MCF 10A (cell line): Measurements from ENCODE around the gene EMC6. TPM values are rescaled to one million over a fixed set of nuclear protein-coding genes. Genes with fewer than 3 reads are reported as not detected.
A peak's percentile ranks its signal among the peaks of the same experiment; 100 is the strongest.
"Not testable (repeated sequence)": the region's sequence is repeated elsewhere in the genome, so short reads cannot be mapped to it uniquely, and the experiment has no call there.

Experiments used
- BruUV-seq: library from RNA; stranded (reverse); fragments of 400-500 nt; replicated peaks from 2 replicates; lab custom pipeline; 2021; lab: Mats Ljungman, UMichigan
- CTCF ChIA-PET: fragments of 300-600 bp; sonication (Branson Sonifier 250); formaldehyde crosslinking; extraction: SDS; loops from one replicate; lab custom pipeline; 2021; ENCODE audit warnings: antibody characterized with exemption, inconsistent platforms; lab: Yijun Ruan, JAX
- POLR2A ChIA-PET: fragments of 300-600, 350-650 bp; sonication (Branson Sonifier 250); formaldehyde crosslinking; extraction: SDS; loops from one replicate; lab custom pipeline; 2020; ENCODE audit warnings: antibody characterized with exemption, inconsistent platforms; lab: Yijun Ruan, JAX
- DNase-seq: peaks from one replicate; pipeline ENCODE4 v3.0.0-alpha.2; 2018; ENCODE audit not compliant: unreplicated experiment
- H3K27ac Mint-ChIP-seq: one replicate; pipeline ENCODE4 v1.8.0; 2022; ENCODE audit warnings: mild to moderate bottlenecking, low read depth, mixed read lengths; ENCODE audit not compliant: unreplicated experiment
- H3K27me3 Mint-ChIP-seq: one replicate; pipeline ENCODE4 v1.8.0; 2022; ENCODE audit warnings: mixed read lengths; ENCODE audit not compliant: insufficient read depth, unreplicated experiment
- H3K36me3 Mint-ChIP-seq: one replicate; pipeline ENCODE4 v1.8.0; 2022; ENCODE audit warnings: mild to moderate bottlenecking, moderate library complexity, mixed read lengths; ENCODE audit not compliant: insufficient read depth, unreplicated experiment
- H3K4me1 Mint-ChIP-seq: one replicate; pipeline ENCODE4 v1.8.0; 2022; ENCODE audit warnings: mixed read lengths; ENCODE audit not compliant: insufficient read depth, unreplicated experiment
- H3K4me3 Mint-ChIP-seq: one replicate; pipeline ENCODE4 v1.8.0; 2022; ENCODE audit warnings: mild to moderate bottlenecking, moderate library complexity, mixed read lengths; ENCODE audit not compliant: unreplicated experiment
- H3K9me3 Mint-ChIP-seq: one replicate; pipeline ENCODE4 v1.8.0; 2022; ENCODE audit warnings: mixed read lengths; ENCODE audit not compliant: unreplicated experiment
- intact Hi-C: fragments of 100-400 bp; cut with micrococcal nuclease; formaldehyde crosslinking; loops from 2 replicates; pipeline ENCODE4 v1.14.1; 2022
- total RNA-seq: library from RNA; stranded (reverse); gene quantifications from 2 replicates; pipeline ENCODE4 v1.2.3, GENCODE V29; 2022
- TF ChIP-seq, protein P1 (sequence below): fragments of 200-600 bp; IDR thresholded peaks from one replicate; pipeline ENCODE4 v1.8.0; 2022; ENCODE audit warnings: antibody characterized with exemption, mild to moderate bottlenecking; ENCODE audit not compliant: unreplicated experiment

EMC6 gene
- total RNA-seq, 1 experiment from 2014 or later = 78.5 TPM

DNA sequence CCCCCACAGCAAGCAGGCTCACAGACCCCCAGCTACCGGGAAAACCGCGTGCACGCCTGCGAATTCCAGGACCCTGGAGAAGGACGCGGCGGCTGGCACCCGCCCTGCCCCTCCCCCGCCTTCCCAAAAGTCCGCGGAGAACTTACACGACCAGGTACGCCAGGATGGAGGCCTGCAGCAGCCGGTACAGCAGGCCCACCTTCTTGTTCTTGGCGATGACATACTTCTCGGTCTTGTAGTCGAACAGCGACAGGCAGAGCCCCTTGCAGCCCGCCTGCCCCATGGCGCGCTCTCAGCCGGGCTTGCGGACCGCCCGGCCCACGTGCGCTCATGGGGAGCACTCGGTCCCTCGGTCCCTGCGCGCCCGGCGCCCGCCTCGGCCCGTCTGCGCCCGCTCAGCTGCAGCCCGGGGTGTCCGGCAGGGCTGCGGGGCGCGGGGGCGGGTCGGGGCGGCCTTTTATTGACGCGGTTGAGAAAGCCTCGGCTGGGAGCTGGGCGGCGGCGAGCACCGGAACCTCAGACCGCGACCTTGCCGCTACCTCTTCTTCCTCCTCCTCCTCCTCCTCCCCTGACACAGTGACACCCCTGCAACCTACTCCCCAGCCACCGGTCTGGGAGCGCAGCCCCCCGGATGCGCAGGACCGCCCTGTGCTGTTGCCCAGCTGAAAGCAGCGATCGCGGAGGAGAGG is 27.3 kb downstream of the EMC6 start, which contains the start of gene P2RX5:
TSS of gene P2RX5 (minus strand) at position 433 of the 689 bp plus-strand sequence. CDS start at position 283, 150 bp downstream.
- BruUV-seq = no TSS peak
- TF ChIP-seq, protein P1, sequence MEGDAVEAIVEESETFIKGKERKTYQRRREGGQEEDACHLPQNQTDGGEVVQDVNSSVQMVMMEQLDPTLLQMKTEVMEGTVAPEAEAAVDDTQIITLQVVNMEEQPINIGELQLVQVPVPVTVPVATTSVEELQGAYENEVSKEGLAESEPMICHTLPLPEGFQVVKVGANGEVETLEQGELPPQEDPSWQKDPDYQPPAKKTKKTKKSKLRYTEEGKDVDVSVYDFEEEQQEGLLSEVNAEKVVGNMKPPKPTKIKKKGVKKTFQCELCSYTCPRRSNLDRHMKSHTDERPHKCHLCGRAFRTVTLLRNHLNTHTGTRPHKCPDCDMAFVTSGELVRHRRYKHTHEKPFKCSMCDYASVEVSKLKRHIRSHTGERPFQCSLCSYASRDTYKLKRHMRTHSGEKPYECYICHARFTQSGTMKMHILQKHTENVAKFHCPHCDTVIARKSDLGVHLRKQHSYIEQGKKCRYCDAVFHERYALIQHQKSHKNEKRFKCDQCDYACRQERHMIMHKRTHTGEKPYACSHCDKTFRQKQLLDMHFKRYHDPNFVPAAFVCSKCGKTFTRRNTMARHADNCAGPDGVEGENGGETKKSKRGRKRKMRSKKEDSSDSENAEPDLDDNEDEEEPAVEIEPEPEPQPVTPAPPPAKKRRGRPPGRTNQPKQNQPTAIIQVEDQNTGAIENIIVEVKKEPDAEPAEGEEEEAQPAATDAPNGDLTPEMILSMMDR = no peak
- Mint-ChIP-seq H3K4me1 (no peaks in the 10 kb centered on the region), H3K36me3 (no peaks in the 10 kb centered on the region), H3K9me3 (no peaks in the 10 kb centered on the region), H3K27ac (no peak within 1 kb of the TSS), H3K27me3 (no peaks in the 10 kb centered on the region), H3K4me3 (peak within 1 kb of the TSS; percentile 76)
- peak; percentile 29 for DNase-seq
- ChIA-PET POLR2A (interaction anchor here (0.6 to 2.2 kb wide), 6 partner anchors 27 to 448 kb away, joined by 3 to 13 read pairs (median 6); partner anchors contain the start of genes EMC6 and HASPIN), CTCF (interaction anchor here (0.6 to 0.9 kb wide), 5 partner anchors 35 to 1573 kb away, joined by 3 to 5 read pairs (median 3); no protein-coding TSS in a partner anchor)
- intact Hi-C loops = no loop called here

DNA sequence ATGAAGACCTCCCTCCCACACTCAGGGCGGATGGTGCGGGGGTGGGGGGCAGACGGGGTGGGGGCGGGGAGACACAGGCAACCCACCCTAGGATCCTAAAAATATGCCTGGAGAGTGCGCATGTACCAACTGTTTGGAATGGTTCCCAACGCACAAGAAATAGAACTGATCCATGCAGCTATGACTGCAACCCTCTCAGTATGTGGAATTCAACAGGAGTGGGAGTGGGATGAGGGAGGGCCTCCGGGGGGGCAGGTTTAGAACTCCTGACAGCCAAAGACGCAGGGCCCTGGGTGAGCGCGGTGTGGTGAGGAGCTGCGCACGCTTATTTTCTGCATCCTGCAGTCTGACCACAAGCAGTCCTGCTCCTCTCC is 28.5 kb downstream of the EMC6 start:
- no TSS peak for BruUV-seq
- CTCF ChIA-PET = interaction anchor here (0.9 kb wide), 1 partner anchor 34 kb away, joined by 5 read pairs; no protein-coding TSS in a partner anchor
- POLR2A ChIA-PET = interaction anchor here (0.7 to 2.2 kb wide), 2 partner anchors 28 to 857 kb away, joined by 3 to 13 read pairs; partner anchors contain the start of gene EMC6

DNA sequence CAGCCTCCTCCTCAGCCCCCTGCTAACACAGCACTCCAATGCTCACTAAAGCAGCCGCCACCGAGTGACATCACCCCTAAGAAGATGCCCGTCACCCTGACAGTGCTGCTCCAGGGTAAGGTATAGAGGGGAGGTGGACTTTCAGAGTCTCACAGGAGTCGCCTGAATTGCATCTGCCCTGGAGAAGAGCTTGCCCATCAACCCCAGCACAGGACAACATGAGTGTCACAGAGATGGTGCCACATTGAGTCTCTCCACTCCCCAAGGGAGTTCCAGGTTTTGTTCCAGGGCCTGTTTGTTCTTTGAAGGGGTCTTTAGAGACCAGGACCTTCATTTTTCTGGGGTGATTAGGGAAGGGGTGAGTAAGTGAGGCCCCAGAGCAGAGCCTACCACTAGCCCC is 29.5 kb downstream of the EMC6 start:
- H3K27ac Mint-ChIP-seq = no peak overlapping the region
- intact Hi-C loops = no loop called here
- H3K36me3 Mint-ChIP-seq = peaks cover 4% of the 10 kb centered on the region
- CTCF ChIA-PET = interaction anchor here (1.5 kb wide), 1 partner anchor 25 kb away, joined by 5 read pairs; the partner anchor contains the start of gene HASPIN
- POLR2A ChIA-PET = no interaction called here
- no peak overlapping the region for H3K4me3 Mint-ChIP-seq
- BruUV-seq = no TSS peak
- DNase-seq = no peak
- H3K9me3 Mint-ChIP-seq = peaks cover 7% of the 10 kb centered on the region
- H3K4me1 Mint-ChIP-seq = no peaks in the 10 kb centered on the region
- no peaks in the 10 kb centered on the region for H3K27me3 Mint-ChIP-seq
- TF ChIP-seq, protein P1 = no peak

More for the DNA sequence above, 28.5 kb downstream of the EMC6 start:
- no peaks in the 10 kb centered on the region for H3K4me1 Mint-ChIP-seq
- H3K9me3 Mint-ChIP-seq = peaks cover under 1% of the 10 kb centered on the region
- DNase-seq = no peak
- no peak overlapping the region for H3K27ac Mint-ChIP-seq
- intact Hi-C loops = no loop called here
- H3K36me3 Mint-ChIP-seq = no peaks in the 10 kb centered on the region
- no peak overlapping the region for H3K4me3 Mint-ChIP-seq
- TF ChIP-seq, protein P1 = no peak
- H3K27me3 Mint-ChIP-seq = no peaks in the 10 kb centered on the region

DNA sequence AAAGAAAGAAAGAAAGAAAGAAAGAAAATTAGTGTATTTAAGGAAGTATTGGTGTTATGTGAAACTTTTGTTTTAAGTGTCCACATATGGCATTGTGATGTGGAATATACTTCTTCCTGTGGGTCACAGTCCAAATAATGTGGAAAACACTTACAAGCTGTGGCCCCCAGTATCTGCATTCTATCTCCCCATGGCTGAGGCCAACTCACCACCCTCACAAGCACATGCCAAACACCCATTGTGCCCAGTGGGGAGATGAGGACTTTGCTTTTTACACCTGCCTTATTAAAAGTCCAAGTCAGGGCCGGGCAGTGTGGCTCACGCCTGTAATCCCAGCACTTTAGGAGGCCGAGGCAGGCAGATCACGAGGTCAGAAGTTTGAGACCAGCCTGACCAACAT is 31.3 kb downstream of the EMC6 start:
- Mint-ChIP-seq H3K9me3 (peaks cover 7% of the 10 kb centered on the region), H3K36me3 (peaks cover 4% of the 10 kb centered on the region), H3K27me3 (no peaks in the 10 kb centered on the region), H3K27ac (no peak overlapping the region), H3K4me1 (no peaks in the 10 kb centered on the region), H3K4me3 (no peak overlapping the region)
- intact Hi-C loops = no loop called here
- TF ChIP-seq, protein P1 = no peak
- no peak for DNase-seq
- ChIA-PET POLR2A (no interaction called here), CTCF (interaction anchor here (0.7 kb wide), 1 partner anchor 35 kb away, joined by 3 read pairs; no protein-coding TSS in a partner anchor)
- no TSS peak for BruUV-seq

DNA sequence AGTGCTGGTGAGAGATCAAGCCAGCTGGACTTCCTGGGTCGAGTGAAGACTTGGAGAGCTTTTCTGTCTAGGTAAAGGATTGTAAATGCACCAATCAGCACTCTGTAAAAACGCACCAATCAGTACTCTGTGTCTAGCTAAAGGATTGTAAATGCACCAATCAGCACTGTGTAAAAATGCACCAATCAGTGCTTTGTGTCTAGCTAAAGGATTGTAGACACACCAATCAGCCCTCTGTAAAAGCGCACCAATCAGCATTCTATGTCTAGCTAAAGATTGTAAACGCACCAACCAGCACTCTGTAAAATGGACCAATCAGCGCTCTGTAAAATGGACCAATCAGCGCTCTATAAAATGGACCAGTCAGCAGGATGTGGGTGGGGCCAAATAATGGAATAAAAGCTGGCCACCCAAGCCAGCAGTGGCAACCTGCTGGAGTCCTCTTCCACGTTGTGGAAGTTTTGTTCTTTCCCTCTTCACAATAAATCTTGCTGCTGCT is 33.5 kb downstream of the EMC6 start:
- POLR2A ChIA-PET = interaction anchor here (0.8 kb wide), 1 partner anchor 11 kb away, joined by 5 read pairs; no protein-coding TSS in a partner anchor
- CTCF ChIA-PET = interaction anchor here (0.6 to 0.9 kb wide), 2 partner anchors 19 to 126 kb away, joined by 3 read pairs; no protein-coding TSS in a partner anchor
- intact Hi-C loops, H3K36me3 Mint-ChIP-seq, H3K27ac Mint-ChIP-seq, BruUV-seq, H3K4me3 Mint-ChIP-seq, H3K9me3 Mint-ChIP-seq, H3K27me3 Mint-ChIP-seq, H3K4me1 Mint-ChIP-seq, DNase-seq: not testable (repeated sequence)
